NCI-H82 (cell line): Measurements from ENCODE around the gene MRPL39.

Experiments
- DNase-seq: peaks from one replicate; lab custom pipeline; 2025; lab: John Stamatoyannopoulos, UW

The MRPL39 gene

DNA sequence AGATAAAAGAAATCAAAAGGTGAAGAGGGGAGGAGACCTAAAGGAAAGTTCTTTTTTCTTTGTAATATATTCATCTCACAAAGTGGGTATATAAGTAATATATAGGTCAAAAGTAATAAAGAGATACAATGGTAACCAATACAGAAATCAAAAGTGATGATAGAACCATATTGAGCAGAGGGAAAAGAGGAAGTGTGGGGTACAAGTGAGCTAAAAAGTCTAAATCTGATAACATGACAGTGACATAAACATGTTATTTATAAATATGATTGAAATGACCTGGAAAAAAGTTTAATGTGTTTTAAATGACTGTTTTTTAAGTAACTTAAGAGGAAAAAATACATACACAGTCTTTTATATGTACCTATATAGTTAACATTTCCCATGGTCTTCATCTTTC, 70.5 kb downstream of the MRPL39 start:
- no peak for DNase-seq

DNA sequence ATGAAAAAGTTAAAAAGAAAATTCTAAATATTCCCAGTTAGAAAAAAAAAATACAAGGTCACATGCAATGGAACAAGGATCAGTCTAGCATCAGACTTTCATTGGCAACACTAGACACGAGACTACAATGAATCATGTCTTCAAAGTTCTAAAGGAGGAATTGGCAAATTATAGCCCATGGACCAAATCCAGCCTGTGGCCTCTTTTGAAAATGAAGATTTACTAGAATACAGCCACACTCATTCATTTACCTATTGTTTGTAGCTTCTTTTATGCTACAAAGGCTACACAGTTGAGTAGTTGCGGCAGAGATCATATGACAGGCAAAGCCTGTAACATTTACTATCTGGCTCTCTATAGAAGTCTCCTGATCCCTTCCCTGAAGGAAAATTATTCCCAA, 71.4 kb downstream of the MRPL39 start:
- DNase-seq: no peak
